CD4-positive, alpha-beta T cell treated with Interleukin-4 for 4 hours (primary cell): ENCODE results near the gene MPV17.
"Not testable (repeated sequence)": the region's sequence is repeated elsewhere in the genome, so short reads cannot be mapped to it uniquely, and the experiment has no call there.

ENCODE experiments used
- DNase-seq: peaks from one replicate; pipeline ENCODE4 v3.0.0-alpha.2; 2020

Gene MPV17

DNA sequence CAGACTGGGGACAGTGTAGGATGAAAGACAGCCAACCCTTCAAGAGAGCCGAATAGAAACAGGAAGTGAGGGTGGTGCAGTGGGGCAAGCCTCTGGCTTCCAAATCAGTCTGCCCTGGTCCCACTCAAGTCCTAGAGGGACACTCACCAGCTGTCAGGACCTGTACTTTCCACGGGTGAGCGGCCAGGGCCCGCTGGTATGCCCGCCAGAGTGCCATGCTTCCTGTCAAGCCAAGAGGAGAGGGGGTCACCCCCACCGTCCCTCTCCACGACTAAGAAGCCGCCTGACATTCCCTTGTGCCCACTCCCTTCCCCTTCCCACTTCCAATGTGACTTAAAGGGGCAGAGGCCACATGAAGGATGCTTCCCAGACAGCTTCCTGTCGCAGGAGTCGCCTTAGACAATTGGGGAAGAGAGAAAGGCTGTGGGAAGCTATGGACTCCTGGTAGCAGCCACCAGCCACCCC is 564 bp downstream of the MPV17 start:
- no peak for DNase-seq

DNA sequence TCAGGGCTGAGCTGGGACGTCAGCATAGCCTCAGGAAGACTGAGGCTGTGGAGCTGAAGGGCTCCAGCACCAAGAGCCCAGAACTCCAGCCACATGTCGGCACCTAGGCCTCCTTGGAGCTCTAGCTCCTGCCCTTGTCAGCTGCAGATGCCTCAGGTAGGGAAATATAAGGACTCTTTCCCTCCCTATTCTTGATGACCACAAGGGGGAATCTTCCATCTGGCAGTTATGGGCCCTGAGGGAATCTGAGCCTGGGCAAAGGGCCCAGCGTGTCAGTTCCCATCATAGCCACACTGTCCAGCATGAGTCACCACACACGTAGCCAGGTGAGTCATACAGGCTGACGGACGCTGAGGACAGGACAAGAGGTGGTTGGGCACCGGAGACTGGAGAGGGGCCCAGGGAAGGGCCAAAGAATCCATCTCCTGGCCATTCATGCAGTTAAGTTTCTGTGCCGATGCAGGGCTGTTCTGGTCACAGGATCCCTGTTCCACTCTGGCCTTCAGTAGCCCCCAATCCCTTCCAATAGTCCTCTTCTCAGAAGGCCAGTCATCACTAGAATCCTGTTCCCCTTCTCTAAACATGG is 1.8 kb downstream of the MPV17 start:
- no peak for DNase-seq

DNA sequence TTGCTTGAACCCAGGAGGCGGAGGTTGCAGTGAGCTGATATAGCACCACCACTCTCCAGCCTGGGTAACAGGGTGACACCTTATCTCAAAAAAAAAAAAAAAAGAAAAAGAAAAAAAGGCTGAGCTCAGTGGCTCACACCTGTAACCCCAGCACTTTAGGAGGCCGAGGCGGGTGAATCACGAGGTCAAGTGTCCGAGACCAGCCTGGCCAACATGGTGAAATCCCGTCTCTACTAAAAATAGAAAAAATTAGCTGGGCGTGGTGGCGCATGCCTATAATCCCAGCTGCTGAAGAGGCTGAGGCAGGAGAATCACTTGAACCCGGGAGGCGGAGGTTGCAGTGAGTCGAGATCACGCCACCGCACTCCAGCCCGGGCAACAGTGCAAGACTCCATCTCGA is 3.1 kb downstream of the MPV17 start:
- not testable (repeated sequence) for DNase-seq

DNA sequence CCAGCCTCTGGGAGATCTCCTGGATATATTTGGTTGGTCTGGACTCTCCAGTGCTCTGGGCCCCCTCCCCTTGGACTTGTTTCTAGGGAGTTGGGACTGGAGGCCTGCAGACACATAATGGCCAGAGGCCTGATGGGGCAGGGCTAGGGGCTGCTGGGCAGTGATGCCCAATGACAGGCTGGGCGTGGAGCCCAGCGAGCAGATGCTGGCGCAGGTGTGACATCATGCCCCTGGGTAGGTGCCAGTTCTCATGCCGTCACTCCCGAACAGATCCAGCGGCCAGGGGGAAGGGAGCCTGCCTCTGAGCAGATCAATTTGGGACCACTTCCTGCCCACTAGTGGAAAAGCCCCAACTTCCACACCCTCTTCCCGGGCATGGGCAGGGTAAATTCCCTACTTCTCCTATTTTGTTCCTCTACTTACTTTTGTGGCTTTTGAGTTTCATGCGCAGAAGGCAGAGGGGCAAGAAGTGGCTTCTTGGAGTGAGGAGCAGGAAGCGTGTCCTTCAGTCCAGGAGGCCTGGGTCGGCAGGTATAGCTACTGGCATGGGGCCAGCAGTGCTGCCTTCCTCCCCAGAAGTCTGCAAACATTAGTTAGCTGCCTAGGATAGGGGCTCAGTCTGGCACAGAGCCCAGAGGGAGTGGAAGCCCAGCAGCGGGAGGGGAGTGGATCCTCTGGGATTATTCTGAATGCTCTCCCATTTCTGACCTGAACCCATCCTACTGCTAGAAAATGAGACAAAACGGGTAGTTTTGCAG is 6.1 kb downstream of the MPV17 start:
- DNase-seq, result no peak

DNA sequence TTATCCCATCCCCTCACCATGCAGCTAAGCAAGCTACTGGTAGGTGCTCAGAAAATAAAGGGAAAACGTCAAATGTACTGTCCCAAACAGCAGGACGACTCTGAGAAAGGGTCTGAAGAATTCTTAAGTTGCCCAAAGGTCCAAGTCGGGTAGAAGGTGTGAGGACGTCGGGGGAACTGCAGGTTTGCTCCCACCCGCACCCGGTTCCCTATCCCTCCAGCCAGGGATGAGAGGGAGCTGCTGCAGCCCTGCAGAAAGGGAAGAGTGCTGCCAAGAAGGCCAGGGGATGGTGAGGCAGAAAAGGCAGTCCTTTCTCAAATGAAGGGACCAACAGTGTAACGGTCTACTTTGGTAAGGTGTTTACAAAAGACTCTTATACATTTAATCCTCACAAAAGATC is 7.8 kb downstream of the MPV17 start:
- DNase-seq, result no peak

DNA sequence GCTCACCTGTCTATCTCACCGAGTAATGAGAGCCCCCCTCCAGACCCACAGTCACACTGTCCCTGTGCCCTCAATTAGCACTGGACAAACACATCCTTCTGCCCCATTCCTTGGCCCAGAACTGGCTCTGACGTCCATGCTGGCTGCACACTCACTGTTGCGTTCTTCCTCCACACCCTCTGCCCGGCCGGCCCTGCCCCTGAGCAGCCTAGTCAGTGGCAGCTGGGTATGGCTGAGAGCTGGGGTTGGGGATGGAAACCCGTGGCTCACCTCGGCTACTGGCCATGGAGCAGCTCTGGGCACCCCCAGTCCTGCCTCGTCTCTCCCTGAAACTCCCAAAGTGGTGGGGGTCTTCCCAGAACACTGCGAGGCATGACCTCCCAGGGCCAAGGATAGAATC is 8.2 kb downstream of the MPV17 start:
- DNase-seq, result no peak

DNA sequence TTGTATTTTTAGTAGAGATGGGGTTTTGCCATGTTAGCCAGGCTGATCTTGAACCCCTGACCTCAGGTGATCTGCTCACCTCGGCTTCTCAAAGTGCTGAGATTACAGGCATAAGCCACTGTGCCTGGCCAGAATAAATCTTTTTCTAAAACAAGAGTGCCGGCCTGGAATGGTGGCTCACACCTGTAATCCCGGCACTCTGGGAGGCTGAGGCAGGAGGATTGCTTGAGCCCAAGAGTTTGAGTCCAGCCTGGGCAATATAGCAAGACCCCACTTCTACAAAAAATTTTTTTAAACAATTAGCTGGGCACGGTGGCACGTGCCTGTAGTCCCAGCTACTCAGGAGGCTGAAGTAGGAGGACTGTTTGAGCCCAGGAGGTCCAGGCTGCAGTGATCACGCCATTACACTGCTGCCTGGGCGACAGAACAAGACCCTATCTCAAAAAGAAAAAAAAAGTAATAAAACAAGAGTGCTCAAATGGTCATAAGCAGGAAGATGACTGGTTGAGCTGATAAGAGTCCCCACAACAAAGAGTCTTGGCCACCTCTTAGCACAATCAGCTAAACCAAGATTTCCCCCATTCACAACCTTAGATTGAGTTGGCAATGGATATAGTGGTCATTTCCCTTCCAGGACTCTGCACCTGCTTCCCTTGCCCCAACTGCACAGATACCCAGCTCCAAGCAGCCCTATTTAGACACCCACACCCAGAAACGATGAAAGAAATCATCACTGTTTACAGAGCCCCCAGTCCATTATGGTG is 8.8 kb downstream of the MPV17 start:
- no peak for DNase-seq

DNA sequence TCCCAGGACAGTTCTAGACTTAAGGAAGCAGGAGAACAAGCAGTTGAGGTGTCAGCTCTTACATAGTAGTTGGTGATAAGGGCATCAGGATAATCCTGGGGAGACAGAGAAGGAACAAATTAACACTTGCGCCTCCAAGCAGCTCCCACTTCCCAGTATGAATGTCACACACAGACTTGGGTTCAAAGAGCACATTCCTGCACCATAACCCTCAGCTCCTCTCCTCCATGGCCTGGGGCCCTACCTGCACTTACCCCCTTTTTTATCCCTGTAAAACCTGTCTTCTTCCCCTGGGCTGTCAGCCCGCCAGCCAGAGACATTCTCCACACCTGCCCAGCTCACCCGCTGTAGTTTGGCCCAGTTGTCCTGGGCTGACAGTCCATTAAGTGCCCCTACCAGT is 10.7 kb downstream of the MPV17 start:
- DNase-seq, result no peak

DNA sequence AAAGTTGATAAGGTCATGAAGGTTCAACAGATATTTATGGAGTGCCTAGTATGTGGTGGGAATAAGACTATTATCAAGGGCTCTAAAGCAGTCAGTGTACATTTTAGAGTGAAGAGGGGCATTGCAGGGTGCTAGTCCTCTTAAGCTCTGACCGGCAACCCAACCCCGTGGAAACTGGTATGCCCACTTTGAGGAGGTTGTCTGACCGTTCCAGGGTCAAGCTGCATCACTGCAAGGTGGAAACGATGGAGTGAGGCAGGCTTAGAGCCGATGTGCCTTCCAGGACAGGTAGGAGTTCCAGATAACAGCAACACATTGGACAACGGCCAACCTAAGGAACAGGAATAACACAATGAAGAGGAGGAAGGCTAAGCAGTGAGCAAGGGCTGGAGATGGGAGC is 13.2 kb downstream of the MPV17 start:
- DNase-seq, result no peak

DNA sequence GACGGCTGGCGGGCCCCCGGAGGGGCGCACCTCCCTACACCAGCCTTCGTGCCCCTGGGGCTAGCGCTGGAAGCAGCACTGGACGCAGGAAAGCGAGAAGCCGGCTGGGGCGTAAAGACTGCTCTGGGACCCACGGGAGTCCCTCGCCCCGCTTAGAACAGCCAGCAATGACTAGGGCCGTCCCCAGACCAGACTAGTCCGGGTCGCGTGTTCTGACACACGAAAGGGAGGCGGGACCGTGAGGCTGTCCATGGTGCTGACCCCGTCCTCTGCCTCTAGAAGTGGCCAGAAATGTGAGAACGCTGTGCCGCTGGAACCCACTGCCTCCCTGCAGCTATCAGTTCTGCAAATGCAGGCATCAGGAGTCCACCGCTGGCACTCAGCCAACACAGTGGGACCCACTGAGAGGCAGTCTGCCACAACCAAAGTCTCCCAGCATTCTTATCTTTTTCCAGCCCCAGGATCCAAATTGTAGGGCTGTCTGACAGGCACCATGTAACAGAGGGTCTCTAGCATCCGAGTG is 14.5 kb downstream of the MPV17 start, which contains the start of gene UCN:
Gene UCN, minus strand, starts transcription at position 87 of the 523 bp plus-strand sequence. CDS start 550 bp downstream, outside the sequence.
- no peak for DNase-seq

DNA sequence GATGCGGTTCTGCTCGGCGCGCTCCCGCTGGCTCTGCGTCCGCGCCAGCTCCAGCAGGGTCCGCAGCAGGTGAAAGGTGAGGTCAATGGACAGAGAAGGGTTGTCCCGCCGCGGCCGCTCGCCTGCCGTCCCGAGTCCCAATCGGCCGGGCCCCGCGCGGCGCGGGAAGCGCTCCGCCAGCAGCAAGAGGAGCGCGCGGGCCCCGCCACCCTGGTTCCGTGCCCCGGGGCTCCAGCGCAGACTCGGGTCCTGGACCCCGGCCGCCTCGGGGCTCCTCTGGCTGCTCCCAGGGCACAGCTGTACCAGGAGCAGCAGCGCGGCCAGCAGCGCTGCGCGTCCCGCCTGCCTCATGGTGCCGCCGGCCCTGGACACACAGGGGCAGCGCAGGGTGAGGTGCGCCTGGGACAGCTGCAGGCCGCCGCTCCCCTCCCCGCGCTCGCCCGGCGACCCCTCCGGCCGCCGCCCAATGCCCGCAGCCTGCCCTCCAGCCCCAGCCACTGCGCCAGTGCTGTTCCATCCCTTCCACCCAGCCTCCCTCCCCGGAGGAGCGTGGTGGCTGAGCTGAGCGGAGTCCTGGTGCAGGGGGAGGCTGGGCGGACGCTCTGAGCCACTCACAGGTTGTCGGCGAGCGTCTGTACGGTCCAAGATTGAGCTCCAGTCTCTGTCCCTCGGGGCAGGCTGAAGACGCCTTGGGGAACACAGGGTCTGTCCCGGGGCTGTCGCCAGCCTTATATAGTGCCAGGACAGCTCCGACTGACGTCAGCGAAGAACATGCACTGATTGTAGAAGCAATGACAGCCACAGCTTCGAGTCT is 15.1 kb downstream of the MPV17 start:
- no peak for DNase-seq

DNA sequence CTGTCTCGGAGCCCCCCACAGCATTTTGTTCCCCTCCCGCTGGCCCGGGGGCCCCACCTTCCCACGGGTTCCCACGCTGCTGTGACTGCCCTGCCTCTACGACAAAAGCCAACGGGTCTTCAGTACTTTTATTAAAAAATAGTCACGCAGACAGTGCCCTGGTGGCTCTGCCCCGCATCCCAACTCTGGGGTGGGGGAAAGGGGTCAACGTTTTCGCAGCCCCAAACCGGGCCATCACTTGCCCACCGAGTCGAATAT is 15.7 kb downstream of the MPV17 start:
- DNase-seq, result no peak

DNA sequence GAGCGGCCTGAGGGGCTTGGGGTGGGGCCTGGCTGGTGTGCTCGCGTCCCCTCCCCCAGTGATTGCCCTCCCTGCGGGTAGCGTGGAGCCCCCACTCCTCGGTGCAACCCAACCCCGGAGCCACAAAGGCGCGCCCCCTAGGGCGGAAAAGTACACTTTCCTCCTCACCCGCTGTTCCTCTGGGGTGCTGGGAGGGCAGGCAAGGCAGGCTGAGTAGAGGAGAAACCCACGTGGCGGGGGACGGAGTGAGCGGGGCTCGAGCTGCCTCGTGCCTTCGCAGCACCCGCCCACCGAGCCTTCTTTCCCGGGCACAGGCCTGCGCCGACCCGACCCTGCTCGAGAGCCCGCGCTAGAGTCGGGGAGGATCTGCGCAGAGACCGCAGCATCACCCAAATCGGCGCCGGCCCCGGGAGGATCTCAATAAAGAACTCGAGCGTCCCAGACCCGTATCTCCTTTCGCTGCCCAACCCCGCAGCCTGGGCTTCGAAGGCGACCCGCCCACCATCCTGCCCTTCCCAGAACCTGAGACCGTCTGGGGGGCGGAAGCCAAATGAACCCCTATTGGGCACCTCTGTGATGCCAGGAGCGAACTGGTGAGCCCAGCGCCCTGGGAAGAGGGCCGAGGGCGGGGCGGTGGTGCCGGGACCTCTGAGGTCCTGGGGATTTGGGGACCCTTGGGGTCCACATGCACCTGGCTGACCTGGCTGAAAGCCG is 16.2 kb downstream of the MPV17 start:
- peak; percentile 4 for DNase-seq

DNA sequence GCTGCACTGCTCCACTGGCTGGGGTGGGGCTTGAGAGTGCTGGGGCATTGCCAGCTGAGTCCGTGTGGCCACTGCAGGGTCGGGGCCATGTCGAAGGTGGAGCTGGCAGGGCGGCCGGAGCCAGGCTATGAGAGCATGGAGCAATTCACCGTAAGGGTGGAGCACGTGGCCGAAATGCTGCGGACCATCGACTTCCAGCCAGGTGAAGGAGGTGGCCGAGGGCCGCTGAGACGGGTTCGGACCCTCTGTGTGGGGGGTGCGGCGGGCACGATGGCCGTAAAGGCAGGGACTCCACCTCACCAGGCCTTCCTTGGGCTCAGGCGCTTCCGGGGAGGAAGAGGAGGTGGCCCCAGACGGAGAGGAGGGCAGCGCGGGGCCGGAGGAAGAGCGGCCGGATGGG is 16.8 kb downstream of the MPV17 start:
- DNase-seq, result no peak

DNA sequence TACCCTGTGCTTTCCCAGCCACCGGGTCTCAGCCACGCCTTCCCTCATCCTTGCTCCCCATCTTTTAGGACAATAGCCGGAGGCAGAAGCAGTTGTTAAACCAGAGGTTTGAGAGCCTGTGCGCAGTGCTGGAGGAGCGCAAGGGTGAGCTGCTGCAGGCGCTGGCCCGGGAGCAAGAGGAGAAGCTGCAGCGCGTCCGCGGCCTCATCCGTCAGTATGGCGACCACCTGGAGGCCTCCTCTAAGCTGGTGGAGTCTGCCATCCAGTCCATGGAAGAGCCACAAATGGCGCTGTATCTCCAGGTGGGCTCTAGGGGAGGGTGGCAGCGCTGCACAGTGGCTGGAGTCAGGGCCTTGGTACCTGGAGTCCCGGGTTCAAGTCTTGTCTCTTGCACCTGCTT is 17.4 kb downstream of the MPV17 start:
- no peak for DNase-seq

DNA sequence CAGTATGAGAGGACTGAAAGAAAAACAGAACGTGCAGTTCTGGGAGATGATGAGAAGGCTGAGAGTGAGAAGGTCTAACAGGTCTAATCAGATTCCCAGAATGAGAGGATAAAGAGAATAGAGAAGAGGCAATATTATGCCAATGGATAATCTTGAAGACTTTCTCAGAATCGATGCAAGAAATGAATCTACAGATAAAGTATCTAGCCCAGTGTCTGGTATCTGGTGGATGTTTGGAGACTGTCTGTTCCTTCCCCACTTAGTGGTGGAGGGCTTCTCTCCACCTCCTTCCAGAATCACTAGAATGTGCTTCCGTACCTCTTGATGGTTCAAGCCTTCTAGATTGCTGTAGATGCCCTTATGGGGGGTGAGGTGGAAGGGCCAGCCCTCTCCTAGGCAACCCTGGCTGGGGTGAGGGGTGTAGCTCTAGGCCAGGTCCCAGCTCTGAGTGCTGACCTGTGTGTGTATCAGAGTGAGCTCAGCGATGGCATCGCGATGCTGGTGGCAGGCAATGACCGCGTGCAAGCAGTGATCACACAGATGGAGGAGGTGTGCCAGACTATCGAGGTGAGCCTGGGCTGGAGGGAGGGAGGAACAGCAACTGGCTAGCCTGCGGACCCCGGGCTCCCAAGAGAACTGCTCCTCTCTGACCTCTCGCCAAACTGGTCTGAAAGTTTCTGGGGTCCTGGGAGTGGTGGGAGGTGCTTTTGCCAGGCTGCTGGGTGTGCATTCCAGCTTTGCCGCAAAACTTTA is 18.2 kb downstream of the MPV17 start:
- DNase-seq, result no peak

DNA sequence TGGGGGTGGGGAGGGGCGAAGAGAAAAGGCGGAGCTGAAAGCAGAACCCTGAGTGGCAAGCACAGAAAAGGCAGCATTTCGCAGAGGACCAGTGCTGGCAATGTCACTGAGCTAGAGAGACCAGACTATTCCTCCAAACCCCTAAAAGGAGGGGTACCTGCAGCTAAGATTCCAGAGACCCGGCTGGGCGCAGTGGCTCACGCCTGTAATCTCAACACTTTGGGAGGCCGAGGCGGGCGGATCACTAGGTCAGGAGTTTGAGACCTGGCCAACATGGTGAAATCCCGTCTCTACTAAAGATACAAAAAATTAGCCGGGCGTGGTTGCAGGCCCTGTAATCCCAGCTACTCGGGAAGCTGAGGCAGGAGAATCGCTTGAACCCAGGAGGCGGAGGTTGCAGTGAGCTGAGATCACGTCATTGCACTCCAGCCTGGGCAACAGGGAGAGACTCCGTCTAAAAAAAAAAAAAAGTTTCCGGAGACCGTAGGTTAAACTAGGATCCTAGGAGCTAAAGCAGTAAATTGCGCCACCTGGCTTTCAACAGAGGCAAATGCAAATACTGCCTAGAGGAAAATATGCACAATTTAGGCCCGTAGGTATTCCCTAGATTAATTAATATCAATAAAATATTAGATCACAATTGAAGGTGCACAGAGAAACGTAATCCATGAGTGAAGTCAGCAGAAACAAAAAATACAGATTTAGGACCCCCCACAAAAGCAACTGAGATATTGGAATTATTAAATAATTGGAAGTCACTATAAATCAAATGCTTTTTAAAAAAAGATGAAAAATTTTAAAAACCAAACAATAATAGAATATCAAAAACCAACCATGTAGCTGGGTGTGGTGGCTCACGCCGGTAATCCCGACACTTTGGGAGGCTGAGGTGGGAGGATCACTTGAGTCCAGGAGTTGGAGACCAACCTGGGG is 19.5 kb downstream of the MPV17 start:
- peak; percentile 59 for DNase-seq

DNA sequence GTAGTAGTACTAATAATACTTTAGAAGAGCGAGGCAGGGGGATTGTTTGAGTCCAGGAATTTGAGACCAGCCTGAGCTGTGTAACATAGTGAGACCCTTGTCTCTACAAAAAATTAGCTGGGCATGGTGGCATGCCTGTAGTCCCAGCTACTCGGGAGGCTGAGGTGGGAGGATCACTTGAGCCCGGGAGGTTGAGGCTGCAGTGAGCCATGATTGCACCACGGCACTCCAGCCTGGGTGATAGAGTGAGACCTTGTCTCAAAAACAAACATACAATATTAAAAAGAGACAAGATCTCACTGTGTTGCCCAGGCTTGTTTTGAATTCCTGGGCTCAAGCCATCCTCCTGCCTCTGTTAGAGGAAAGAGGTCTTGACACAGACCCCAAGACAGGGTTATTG is 22.3 kb downstream of the MPV17 start:
- DNase-seq, result not testable (repeated sequence)

DNA sequence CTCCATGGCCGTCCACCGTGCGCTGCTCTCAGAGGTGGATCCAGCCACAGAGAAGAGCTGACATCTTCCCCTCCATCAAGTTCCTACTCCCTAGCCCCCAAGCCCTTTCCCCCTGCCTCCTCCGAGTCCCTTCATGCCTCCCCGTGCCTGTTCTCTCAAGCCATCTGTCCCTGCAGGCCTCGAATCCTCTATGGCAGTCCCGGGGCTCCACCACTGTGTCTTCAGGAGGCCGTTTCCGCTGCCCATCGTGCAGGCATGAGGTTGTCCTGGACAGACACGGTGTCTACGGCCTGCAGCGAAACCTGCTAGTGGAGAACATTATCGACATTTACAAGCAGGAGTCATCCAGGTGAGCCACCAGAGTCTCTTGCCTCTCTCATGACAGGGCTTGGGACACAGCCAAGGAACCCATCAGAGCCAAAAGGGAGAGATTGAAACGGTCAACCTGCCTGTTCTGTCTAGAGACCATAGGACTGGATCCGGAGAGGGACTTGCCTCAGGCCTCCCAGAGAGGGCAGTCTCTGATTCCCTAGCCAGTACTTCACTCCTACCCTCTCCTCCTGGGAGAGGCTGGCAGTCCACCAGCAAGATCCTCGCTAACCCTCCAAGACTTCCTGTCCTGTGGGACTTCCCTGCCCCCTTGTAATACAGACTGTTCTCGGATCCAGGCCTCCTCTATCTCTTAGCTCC is 24.4 kb downstream of the MPV17 start:
- no peak for DNase-seq

DNA sequence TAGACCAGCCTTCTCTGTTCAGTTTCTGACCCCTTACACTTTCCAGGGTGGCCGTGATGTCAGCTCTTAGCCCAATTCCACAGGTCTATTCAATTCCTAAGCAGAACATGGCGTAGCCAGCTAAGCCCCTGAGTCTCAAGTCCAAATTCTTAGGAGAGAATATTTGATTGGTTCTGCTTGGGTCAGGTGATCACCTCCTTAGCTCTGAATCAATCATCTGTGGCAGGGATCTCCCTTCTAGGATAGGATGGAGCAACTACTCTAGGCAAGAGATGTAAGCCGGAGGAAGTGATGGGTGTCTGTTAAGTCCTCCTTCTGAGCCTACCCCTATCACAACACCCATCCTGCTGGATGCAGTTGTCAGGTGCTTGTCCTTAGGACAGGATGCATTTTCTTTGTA is 25.7 kb downstream of the MPV17 start:
- no peak for DNase-seq
